ENCODE results near the gene PLD3. TPM values are rescaled to one million over a fixed set of nuclear protein-coding genes. Genes with fewer than 3 reads are reported as not detected.

Gene PLD3
- total and polyA plus RNA-seq, 4 donors: 205 to 407 (median 238) TPM

DNA sequence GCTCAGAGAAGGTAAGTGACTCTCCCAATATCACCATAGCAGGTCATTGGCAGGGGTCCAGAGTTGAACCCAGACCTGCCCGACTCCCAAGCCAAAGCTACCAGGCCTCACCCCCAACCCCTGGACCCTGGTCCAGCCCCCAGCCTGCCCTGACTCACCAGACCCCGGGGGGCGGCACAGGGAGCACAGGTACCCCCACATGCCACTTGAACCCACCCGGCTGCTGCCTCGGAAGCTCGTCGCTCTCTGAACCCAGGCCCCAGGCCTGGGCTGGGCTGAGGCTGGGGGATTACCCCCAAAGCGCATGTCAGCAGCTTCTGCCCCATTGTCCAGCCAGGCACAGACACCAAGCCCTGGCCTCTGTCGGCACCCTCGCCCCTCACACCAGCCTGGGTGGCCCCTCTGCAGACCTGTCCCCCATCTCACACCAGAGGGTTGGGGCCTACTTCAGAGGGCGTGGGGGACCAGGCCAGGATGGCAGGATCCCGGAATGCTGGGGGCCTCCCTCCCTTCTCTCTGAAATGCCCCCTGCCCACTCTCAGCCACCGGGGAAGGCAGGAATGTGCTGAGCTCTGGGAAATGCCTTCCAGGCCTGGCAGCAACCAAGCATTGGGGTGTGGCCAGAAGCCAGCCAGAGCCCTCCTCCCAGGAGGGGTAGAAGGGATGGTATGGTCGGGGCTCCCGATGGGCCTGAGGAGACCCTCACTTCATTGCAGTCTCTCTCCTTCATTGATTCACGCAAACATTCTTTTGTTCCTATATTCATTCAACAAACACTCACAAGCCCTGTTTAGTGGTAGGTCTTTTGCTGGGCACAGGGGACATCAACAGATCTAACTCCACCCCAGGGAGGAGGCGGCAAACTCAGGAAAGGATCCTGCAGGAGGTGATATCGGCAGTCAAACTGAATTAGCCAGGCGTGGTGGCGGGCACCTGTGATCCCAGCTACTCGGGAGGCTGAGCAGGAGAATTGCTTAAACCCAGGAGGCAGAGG is 66.3 kb downstream of the PLD3 start:
- H3K36me3 ChIP-seq (ENCODE audit: control insufficient read depth in 4 of 4, insufficient read depth in 4 of 4, low read length in 4 of 4): no peaks in the 10 kb centered on the region
- H3K9ac ChIP-seq (ENCODE audit: insufficient read depth in 1 of 2, low read length in 2 of 2): no peak overlapping the region
- TF ChIP-seq, protein P1, sequence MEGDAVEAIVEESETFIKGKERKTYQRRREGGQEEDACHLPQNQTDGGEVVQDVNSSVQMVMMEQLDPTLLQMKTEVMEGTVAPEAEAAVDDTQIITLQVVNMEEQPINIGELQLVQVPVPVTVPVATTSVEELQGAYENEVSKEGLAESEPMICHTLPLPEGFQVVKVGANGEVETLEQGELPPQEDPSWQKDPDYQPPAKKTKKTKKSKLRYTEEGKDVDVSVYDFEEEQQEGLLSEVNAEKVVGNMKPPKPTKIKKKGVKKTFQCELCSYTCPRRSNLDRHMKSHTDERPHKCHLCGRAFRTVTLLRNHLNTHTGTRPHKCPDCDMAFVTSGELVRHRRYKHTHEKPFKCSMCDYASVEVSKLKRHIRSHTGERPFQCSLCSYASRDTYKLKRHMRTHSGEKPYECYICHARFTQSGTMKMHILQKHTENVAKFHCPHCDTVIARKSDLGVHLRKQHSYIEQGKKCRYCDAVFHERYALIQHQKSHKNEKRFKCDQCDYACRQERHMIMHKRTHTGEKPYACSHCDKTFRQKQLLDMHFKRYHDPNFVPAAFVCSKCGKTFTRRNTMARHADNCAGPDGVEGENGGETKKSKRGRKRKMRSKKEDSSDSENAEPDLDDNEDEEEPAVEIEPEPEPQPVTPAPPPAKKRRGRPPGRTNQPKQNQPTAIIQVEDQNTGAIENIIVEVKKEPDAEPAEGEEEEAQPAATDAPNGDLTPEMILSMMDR (IDR thresholded peaks at IDR 0.05; ENCODE audit: control extremely low read depth, extremely low read depth): no peak
- ATAC-seq (ENCODE audit: insufficient read depth, low FRiP score) (no peak), DNase-seq (no peak)
- H3K4me3 ChIP-seq: no peak overlapping the region
- H3K4me1 ChIP-seq (ENCODE audit: control insufficient read depth in 5 of 5, insufficient read depth in 5 of 5, low read length in 5 of 5): peaks cover 5 to 23% (median 9%) of the 10 kb centered on the region in 5 donors
- H3K9me3 ChIP-seq (ENCODE audit: control insufficient read depth in 4 of 4, insufficient read depth in 3 of 4, low read length in 3 of 4): no peaks in the 10 kb centered on the region
- H3K27ac ChIP-seq (ENCODE audit: low read depth in 1 of 2, low read length in 1 of 2): peak overlapping the region in 1 of 2 donors; percentile 44
- H3K27me3 ChIP-seq (ENCODE audit: control insufficient read depth in 3 of 3, insufficient read depth in 3 of 3, low read length in 2 of 3): no peaks in the 10 kb centered on the region
- 75 to 85% methylated on average over 20 to 21 of the region's 21 CpGs for WGBS, 2 donors

DNA sequence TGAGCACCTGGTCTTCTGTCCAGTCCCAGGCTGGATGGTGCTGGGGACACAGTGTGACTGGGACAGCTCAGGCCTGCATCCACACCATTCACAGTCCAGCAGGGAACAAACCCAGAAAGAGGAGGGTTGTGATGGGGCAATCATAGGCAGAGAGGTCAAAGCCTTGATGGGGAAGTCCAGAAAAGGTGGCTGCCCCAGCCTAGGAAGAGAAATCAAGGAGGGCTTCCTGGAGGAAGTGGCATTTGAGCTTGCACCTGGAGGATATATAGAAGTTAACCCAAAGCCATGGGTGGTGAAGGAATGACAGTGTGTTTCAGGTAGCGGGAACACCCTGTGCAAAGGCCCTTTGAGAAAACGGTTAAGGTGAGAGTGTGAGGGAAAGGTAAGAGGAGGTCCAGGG is 67.3 kb downstream of the PLD3 start:
- Histone ChIP-seq H3K9me3 (ENCODE audit: control insufficient read depth in 4 of 4, insufficient read depth in 3 of 4, low read length in 3 of 4) (no peaks in the 10 kb centered on the region), H3K36me3 (ENCODE audit: control insufficient read depth in 4 of 4, insufficient read depth in 4 of 4, low read length in 4 of 4) (no peaks in the 10 kb centered on the region), H3K27ac (ENCODE audit: low read depth in 1 of 2, low read length in 1 of 2) (peak overlapping the region in 1 of 2 donors; percentile 62), H3K4me1 (ENCODE audit: control insufficient read depth in 5 of 5, insufficient read depth in 5 of 5, low read length in 5 of 5) (peaks cover 5 to 23% (median 9%) of the 10 kb centered on the region in 5 donors), H3K4me3 (no peak overlapping the region), H3K9ac (ENCODE audit: insufficient read depth in 1 of 2, low read length in 2 of 2) (no peak overlapping the region), H3K27me3 (ENCODE audit: control insufficient read depth in 3 of 3, insufficient read depth in 3 of 3, low read length in 2 of 3) (no peaks in the 10 kb centered on the region)
- TF ChIP-seq, protein P1 (IDR thresholded peaks at IDR 0.05; ENCODE audit: control extremely low read depth, extremely low read depth): no peak
- DNase-seq: no peak
- WGBS, 2 donors: 93 to 95% methylated on average over 2 of the region's 2 CpGs
- no peak for ATAC-seq (ENCODE audit: insufficient read depth, low FRiP score)

GRCh38 chr19:40416918-40417642 is 68.6 kb downstream of the PLD3 start:
- TF ChIP-seq, protein P1 (IDR thresholded peaks at IDR 0.05; ENCODE audit: control extremely low read depth, extremely low read depth): no peak
- peak overlapping the region; percentile 74 to 87 for H3K27ac ChIP-seq (ENCODE audit: low read depth in 1 of 2, low read length in 1 of 2)
- peak overlapping the region; percentile 25 to 72 for H3K9ac ChIP-seq (ENCODE audit: insufficient read depth in 1 of 2, low read length in 2 of 2)
- WGBS, 2 donors: 12 to 37% methylated on average over 16 of the region's 16 CpGs
- no peaks in the 10 kb centered on the region for H3K36me3 ChIP-seq (ENCODE audit: control insufficient read depth in 4 of 4, insufficient read depth in 4 of 4, low read length in 4 of 4)
- H3K9me3 ChIP-seq (ENCODE audit: control insufficient read depth in 4 of 4, insufficient read depth in 3 of 4, low read length in 3 of 4): no peaks in the 10 kb centered on the region
- H3K4me3 ChIP-seq: no peak overlapping the region
- ATAC-seq (ENCODE audit: insufficient read depth, low FRiP score) (no peak), DNase-seq (peak; percentile 78 to 88 (median 83))
- no peaks in the 10 kb centered on the region for H3K27me3 ChIP-seq (ENCODE audit: control insufficient read depth in 3 of 3, insufficient read depth in 3 of 3, low read length in 2 of 3)
- H3K4me1 ChIP-seq (ENCODE audit: control insufficient read depth in 5 of 5, insufficient read depth in 5 of 5, low read length in 5 of 5): peaks cover 3 to 33% (median 9%) of the 10 kb centered on the region in 5 donors
